H9 (cell line): ENCODE results near the gene MAPKAPK2. TPM values are rescaled to one million over a fixed set of nuclear protein-coding genes. Genes with fewer than 3 reads are reported as not detected.

ENCODE experiments used
- DNase-seq: peaks from one replicate; pipeline ENCODE4 v3.0.0-alpha.2; 2017
- H2AFZ ChIP-seq: one replicate; pipeline ENCODE4 v1.6.1; 2013; ENCODE audit warnings: mild to moderate bottlenecking, low read length, control low read depth, moderate library complexity
- H2AK5ac ChIP-seq: 2 replicates; pipeline ENCODE4 v1.6.1; 2013; ENCODE audit warnings: low read length, control low read depth, mixed read lengths; ENCODE audit not compliant: insufficient read length
- H2BK120ac ChIP-seq: one replicate; pipeline ENCODE4 v1.6.1; 2013; ENCODE audit warnings: low read depth, mild to moderate bottlenecking, low read length, control low read depth, inconsistent platforms; ENCODE audit not compliant: poor library complexity, severe bottlenecking
- H2BK12ac ChIP-seq: 2 replicates; pipeline ENCODE4 v1.6.1; 2013; ENCODE audit warnings: low read length, control low read depth, mixed read lengths, low read depth; ENCODE audit not compliant: insufficient read length
- H2BK15ac ChIP-seq: 2 replicates; pipeline ENCODE4 v1.6.1; 2013; ENCODE audit warnings: low read depth, low read length, control low read depth
- H2BK20ac ChIP-seq: one replicate; pipeline ENCODE4 v1.6.1; 2013; ENCODE audit warnings: low read depth, mild to moderate bottlenecking, low read length, control low read depth, inconsistent platforms; ENCODE audit not compliant: poor library complexity, severe bottlenecking
- H2BK5ac ChIP-seq: 2 replicates; pipeline ENCODE4 v1.6.1; 2013; ENCODE audit warnings: low read length, control low read depth, mixed read lengths; ENCODE audit not compliant: insufficient read length
- H3K14ac ChIP-seq: 2 replicates; pipeline ENCODE4 v1.6.1; 2013; ENCODE audit warnings: low read length, control low read depth; ENCODE audit not compliant: insufficient read depth
- H3K18ac ChIP-seq: 2 replicates; pipeline ENCODE4 v1.6.1; 2013; ENCODE audit warnings: low read depth, mild to moderate bottlenecking, mixed read lengths, low read length, control low read depth; ENCODE audit not compliant: insufficient read length
- H3K23ac ChIP-seq: 2 replicates; pipeline ENCODE4 v1.6.1; 2013; ENCODE audit warnings: low read length, control low read depth, mixed read lengths, low read depth; ENCODE audit not compliant: insufficient read length
- H3K23me2 ChIP-seq: 2 replicates; pipeline ENCODE4 v1.6.1; 2013; ENCODE audit warnings: low read depth, mild to moderate bottlenecking, mixed read lengths, low read length, control low read depth; ENCODE audit not compliant: insufficient read length, poor library complexity, severe bottlenecking
- H3K27ac ChIP-seq: 2 replicates; pipeline ENCODE4 v1.5.1; 2013; ENCODE audit warnings: low read length, control low read depth, mixed read lengths, low read depth; ENCODE audit not compliant: insufficient read length
- H3K27me3 ChIP-seq: 2 replicates; pipeline ENCODE4 v1.6.1; 2013; ENCODE audit warnings: low read length, control low read depth, inconsistent platforms; ENCODE audit not compliant: insufficient read depth
- H3K4ac ChIP-seq: 2 replicates; pipeline ENCODE4 v1.6.1; 2013; ENCODE audit warnings: low read depth, mild to moderate bottlenecking, control low read depth, inconsistent platforms, low read length, moderate library complexity
- H3K4me1 ChIP-seq: 2 replicates; pipeline ENCODE4 v1.6.1; 2013; ENCODE audit warnings: low read length, control low read depth, inconsistent platforms; ENCODE audit not compliant: insufficient read depth
- H3K4me2 ChIP-seq: 2 replicates; pipeline ENCODE4 v1.6.1; 2013; ENCODE audit warnings: low read length, control low read depth, mixed read lengths; ENCODE audit not compliant: insufficient read length, insufficient read depth
- H3K56ac ChIP-seq: 2 replicates; pipeline ENCODE4 v1.6.1; 2013; ENCODE audit warnings: low read depth, mild to moderate bottlenecking, mixed read lengths, low read length, control low read depth; ENCODE audit not compliant: insufficient read length
- H3K79me1 ChIP-seq: 2 replicates; pipeline ENCODE4 v1.6.1; 2013; ENCODE audit warnings: low read depth, mild to moderate bottlenecking, moderate library complexity, low read length, control low read depth, inconsistent platforms; ENCODE audit not compliant: insufficient read depth, poor library complexity, severe bottlenecking
- H3K79me2 ChIP-seq: 2 replicates; pipeline ENCODE4 v1.6.1; 2013; ENCODE audit warnings: low read length, control low read depth, inconsistent platforms; ENCODE audit not compliant: insufficient read depth
- H3K9ac ChIP-seq: 2 replicates; pipeline ENCODE4 v1.6.1; 2013; ENCODE audit warnings: low read length, control low read depth, mixed read lengths; ENCODE audit not compliant: insufficient read length; ENCODE audit errors: extremely low read depth
- H3K9me3 ChIP-seq: one replicate; pipeline ENCODE4 v1.6.1; 2013; ENCODE audit warnings: low read depth, low read length, inconsistent platforms; ENCODE audit not compliant: control insufficient read depth
- H3T11ph ChIP-seq: one replicate; pipeline ENCODE4 v1.6.1; 2013; ENCODE audit warnings: mild to moderate bottlenecking, low read length, control low read depth, inconsistent platforms
- H4K20me1 ChIP-seq: one replicate; pipeline ENCODE4 v1.6.1; 2013; ENCODE audit not compliant: control insufficient read depth, insufficient read length, insufficient read depth
- H4K5ac ChIP-seq: 2 replicates; pipeline ENCODE4 v1.6.1; 2013; ENCODE audit warnings: low read depth, mild to moderate bottlenecking, mixed read lengths, low read length, control low read depth; ENCODE audit not compliant: insufficient read length
- H4K8ac ChIP-seq: replicated peaks from 2 replicates; pipeline ENCODE4 v1.6.1; 2013; ENCODE audit warnings: low read length, control low read depth, mixed read lengths, low read depth; ENCODE audit not compliant: insufficient read length
- H4K91ac ChIP-seq: 2 replicates; pipeline ENCODE4 v1.6.1; 2013; ENCODE audit warnings: low read depth, mild to moderate bottlenecking, moderate library complexity, mixed read lengths, low read length, control low read depth; ENCODE audit not compliant: insufficient read length
- H3K27ac Mint-ChIP-seq, 3 experiments: 2 replicates in 2 of 3; 3 replicates in 1 of 3; pipeline ENCODE4 v1.8.0; 2020 to 2021; ENCODE audit warnings: mixed read lengths in 3 of 3, mild to moderate bottlenecking in 1 of 3, moderate library complexity in 1 of 3
- H3K27me3 Mint-ChIP-seq: 2 replicates; pipeline ENCODE4 v1.8.0; 2021; ENCODE audit warnings: low read depth, mild to moderate bottlenecking, moderate library complexity, mixed read lengths
- H3K36me3 Mint-ChIP-seq, 3 experiments: 2 replicates in 2 of 3; 3 replicates in 1 of 3; pipeline ENCODE4 v1.8.0; 2020 to 2021; ENCODE audit warnings: low read depth in 3 of 3, mixed read lengths in 3 of 3; ENCODE audit not compliant: insufficient read depth in 1 of 3
- H3K4me1 Mint-ChIP-seq, 2 experiments: 2 replicates each; pipeline ENCODE4 v1.8.0; 2020; ENCODE audit warnings: mixed read lengths in 2 of 2
- H3K4me3 Mint-ChIP-seq, 2 experiments: 2 replicates in 1 of 2; 3 replicates in 1 of 2; pipeline ENCODE4 v1.8.0; 2020 to 2021; ENCODE audit warnings: mild to moderate bottlenecking in 2 of 2, mixed read lengths in 2 of 2, moderate library complexity in 1 of 2
- H3K9me3 Mint-ChIP-seq, 2 experiments: 2 replicates in 1 of 2; 3 replicates in 1 of 2; pipeline ENCODE4 v1.8.0; 2020; ENCODE audit warnings: mild to moderate bottlenecking in 2 of 2, mixed read lengths in 2 of 2, moderate library complexity in 1 of 2
- CTCF ChIP-seq: fragments of 200-600 bp; sonication (generic); conservative IDR thresholded peaks from 3 replicates; pipeline ENCODE4 v1.8.0; 2021; ENCODE audit warnings: antibody characterized with exemption, mild to moderate bottlenecking
- WGBS: extraction: QIAGEN DNeasy Blood & Tissue Kit; methylation state at CpG from one replicate; pipeline ENCODE4 v1.1.7; 2013; ENCODE audit warnings: missing lambda C conversion rate, low lambda C conversion rate, mixed read lengths; ENCODE audit not compliant: insufficient read length; ENCODE audit errors: extremely low coverage; 5-methylcytosine and 5-hydroxymethylcytosine counted together
- total RNA-seq: library from RNA; stranded (reverse); gene quantifications from 2 replicates; pipeline ENCODE4 v1.2.1, GENCODE V29; 2021

MAPKAPK2 gene
- total RNA-seq, 1 experiment from 2014 or later, result 50.1 TPM

GRCh38 chr1:206649261-206649921 lies 35.3 kb upstream of the MAPKAPK2 start:
- no peak overlapping the region for H3K9ac ChIP-seq
- no peak overlapping the region for H3K27ac ChIP-seq
- no peak overlapping the region for H3K56ac ChIP-seq
- no peak overlapping the region for H2AK5ac ChIP-seq
- Mint-ChIP-seq H3K27me3 (0 out of 2 replicates have a peak, but pooled peaks cover 2% of the 10 kb centered on the region), H3K27ac (no peak overlapping the region), H3K4me3 (no peak overlapping the region), H3K4me1 (peaks cover 8 to 11% of the 10 kb centered on the region in 2 experiments), H3K9me3 (no peaks in the 10 kb centered on the region), H3K36me3 (peaks cover 2 to 8% (median 7%) of the 10 kb centered on the region in 3 experiments; a peak in 5 of 7 replicates)
- no peak overlapping the region for H3K4me2 ChIP-seq
- H2BK120ac ChIP-seq, result no peak overlapping the region
- H2BK15ac ChIP-seq, result no peak overlapping the region
- no peak overlapping the region for H3T11ph ChIP-seq
- no peak overlapping the region for H3K4ac ChIP-seq
- H4K91ac ChIP-seq, result no peak overlapping the region
- H3K79me2 ChIP-seq, result no peaks in the 10 kb centered on the region
- no peak overlapping the region for H4K5ac ChIP-seq
- H2AFZ ChIP-seq, result no peak overlapping the region
- no peaks in the 10 kb centered on the region for H3K79me1 ChIP-seq
- no peak overlapping the region for H3K18ac ChIP-seq
- H2BK20ac ChIP-seq, result no peak overlapping the region
- no peak overlapping the region for H2BK12ac ChIP-seq
- H3K14ac ChIP-seq, result no peak overlapping the region
- no peaks in the 10 kb centered on the region for H3K4me1 ChIP-seq
- no peak overlapping the region for H2BK5ac ChIP-seq
- H3K23ac ChIP-seq, result no peak overlapping the region
- no peaks in the 10 kb centered on the region for H3K9me3 ChIP-seq
- no peaks in the 10 kb centered on the region for H3K23me2 ChIP-seq
- no peaks in the 10 kb centered on the region for H4K20me1 ChIP-seq
- no peak for TF ChIP-seq CTCF
- H4K8ac ChIP-seq, result no peak overlapping the region
- no CpG with 5 or more reads among the region's 5 CpGs for WGBS
- DNase-seq, result no peak
- H3K27me3 ChIP-seq, result no peaks in the 10 kb centered on the region
